GM12873 (cell line): ENCODE data around the gene AGFG2.
A peak's percentile ranks its signal among the peaks of the same experiment; 100 is the strongest.

ENCODE experiments used
- CTCF ChIP-seq: IDR thresholded peaks from 2 replicates; pipeline ENCODE4 v1.5.1; 2012; ENCODE audit warnings: low read depth, mild to moderate bottlenecking, moderate library complexity, low read length, control low read depth; ENCODE audit not compliant: insufficient read depth; ENCODE audit errors: missing control alignments

The AGFG2 gene

GRCh38 chr7:100609958-100610357, 71.0 kb downstream of the AGFG2 start:
- TF ChIP-seq CTCF = no peak

DNA sequence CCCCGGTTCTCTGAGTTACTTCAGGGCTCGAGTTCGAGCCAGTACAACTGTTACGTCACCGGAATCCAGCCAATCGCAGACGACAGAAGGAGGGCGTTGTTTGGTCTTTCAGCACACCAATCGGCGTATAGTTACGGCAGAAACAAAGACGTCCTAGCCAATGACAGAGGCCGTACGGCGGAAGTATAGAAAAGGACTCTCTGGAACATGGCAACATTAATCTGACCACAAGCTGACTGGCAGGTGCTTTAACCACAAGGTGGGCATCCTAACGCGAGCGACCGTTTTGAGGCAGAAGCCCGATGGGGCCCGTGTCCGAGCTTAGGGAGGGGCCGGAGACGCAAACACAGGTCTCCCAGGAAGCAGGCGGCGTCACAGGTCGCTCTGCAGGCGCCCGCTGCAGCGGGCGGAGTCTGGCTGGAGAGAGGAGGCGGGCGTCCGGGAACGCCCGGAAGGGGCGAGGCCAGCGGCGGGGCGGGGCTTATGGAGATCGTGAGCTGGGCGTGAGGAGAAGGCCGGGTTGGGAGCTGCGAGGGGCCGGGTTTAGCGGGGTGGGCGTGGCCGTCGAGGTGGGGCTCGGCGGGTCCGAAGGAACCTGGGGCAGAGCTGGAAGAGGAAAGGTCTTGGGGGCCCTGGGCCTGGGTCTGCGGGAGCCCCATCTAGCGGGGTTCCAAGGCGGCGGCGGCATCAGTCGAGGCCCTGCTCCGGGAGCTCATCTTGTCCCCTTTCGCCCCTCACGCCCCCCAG, 73.2 kb downstream of the AGFG2 start, which contains the start of gene MOSPD3:
Gene MOSPD3 (plus strand): TSS at position 558 of the 747 bp plus-strand sequence. CDS start 252 bp downstream, outside the sequence.
- TF ChIP-seq CTCF = no peak

DNA sequence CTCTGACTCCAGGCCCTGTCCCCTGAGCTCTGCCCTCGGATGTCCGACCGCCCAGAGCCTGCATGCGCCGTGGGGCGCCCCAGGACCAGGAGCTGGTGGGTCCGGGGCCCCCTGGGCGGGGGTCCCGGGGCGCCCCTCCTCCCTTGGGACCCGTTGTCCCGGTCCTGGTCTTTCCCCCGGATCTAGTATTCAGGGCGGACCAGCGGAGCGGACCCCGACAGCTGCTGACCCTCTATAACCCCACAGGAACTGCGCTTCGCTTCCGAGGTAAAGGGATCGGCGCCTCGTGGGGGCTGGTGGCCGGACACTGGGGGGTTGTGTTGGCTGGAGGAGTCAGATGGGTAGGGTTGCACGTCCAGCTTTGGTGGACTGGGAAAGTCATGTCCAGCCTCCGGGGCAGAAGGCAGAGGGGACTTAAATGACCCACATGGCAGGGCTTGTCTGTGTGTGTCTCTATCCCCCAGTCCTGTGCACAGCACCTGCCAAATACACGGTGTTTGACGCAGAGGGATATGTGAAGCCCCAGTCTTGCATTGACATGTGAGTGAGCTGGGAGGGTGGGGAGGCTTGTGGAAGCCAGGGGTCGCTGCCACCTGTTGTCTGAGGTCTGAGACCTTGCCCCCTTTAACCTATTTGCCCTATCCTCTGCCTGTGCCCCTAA, 73.9 kb downstream of the AGFG2 start:
- peak; percentile 23 for TF ChIP-seq CTCF

DNA sequence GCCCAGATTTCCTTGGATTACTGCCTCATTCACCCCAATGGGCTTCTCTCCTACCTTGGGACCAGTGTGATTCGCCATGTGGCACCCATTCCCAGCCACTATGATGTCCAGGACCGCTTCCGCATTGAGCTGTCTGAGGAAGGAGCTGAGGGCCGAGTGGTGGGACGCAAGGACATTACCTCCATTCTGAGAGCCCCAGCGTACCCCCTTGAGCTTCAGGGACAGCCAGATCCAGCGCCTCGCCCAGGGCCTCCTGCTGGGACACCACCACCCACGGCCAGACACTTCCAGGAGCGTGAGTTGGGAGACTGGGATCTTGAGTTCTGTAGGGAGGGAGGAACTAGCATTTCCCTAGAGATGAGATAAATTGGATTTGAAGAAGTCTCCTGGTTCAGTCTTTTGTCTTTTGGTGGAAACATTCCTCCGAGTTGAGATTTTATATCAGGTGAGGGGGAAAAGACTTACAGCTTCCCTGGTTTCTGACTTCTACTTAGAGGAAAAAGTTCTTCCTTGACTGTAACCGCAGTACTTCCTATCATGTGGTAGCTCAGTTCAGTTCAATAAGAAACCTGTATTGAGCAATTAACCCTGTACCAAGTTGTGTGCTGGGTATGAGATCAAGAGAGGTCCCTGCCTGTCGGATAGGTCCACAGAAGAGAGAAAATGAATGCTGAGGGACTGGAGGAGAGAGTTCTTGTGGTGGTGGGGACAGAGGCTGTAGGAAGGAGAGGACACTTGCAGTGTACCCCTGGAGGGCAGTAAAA, 74.6 kb downstream of the AGFG2 start:
- TF ChIP-seq CTCF = no peak

GRCh38 chr7:100614308-100614861, 75.4 kb downstream of the AGFG2 start:
- TF ChIP-seq CTCF = no peak
